Ramos (cell line): Measurements from ENCODE around the gene MFAP3L.

ENCODE experiments used
- in situ Hi-C: fragments of 300-500 bp; cut with MboI; formaldehyde crosslinking; loops from one replicate; pipeline ENCODE4 v1.14.3; 2022; ENCODE audit warnings: low sequenced_read_pairs; ENCODE audit not compliant: unreplicated experiment

The MFAP3L gene

DNA sequence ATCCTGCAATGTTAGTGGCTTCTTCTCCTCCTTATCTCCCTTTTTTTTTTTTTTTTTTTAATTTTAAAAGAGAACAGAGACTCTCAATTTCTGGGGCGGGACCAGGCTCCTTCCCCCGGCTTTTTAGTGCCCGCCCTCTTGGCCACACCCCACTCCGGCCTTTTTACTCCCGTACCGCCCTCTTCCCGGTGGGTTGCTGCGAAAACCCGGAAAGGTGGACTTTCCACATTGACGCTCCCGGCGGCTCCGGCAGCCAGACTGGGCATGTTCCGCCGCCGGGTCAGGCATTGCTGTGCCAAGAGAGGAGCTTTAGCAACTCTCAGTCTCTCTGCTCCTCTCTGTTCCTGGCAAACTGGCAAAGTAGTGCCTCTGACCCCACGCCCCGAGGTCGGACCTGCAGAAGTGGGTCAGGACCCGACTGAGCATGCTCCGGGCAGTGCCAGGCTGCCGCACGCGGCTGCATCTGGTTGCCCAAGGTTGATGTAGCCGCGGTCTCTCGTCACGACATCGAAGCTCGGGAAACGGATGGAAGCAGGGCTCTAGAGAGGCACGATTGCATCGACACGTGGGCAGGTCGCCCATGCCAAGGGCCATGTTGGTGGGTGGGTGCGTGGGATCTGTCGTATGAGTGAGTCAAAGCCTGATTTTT is 1.1 kb upstream of the MFAP3L start:
- in situ Hi-C loops = loop anchor here (25.0 kb wide), 1 partner anchor 415 kb away; the partner anchor contains the start of genes CLCN3 and NEK1

GRCh38 chr4:170025523-170026252 is 507 bp downstream of the MFAP3L start:
- in situ Hi-C loops = loop anchor here (25.0 kb wide), 1 partner anchor 413 kb away; the partner anchor contains the start of genes CLCN3 and NEK1

DNA sequence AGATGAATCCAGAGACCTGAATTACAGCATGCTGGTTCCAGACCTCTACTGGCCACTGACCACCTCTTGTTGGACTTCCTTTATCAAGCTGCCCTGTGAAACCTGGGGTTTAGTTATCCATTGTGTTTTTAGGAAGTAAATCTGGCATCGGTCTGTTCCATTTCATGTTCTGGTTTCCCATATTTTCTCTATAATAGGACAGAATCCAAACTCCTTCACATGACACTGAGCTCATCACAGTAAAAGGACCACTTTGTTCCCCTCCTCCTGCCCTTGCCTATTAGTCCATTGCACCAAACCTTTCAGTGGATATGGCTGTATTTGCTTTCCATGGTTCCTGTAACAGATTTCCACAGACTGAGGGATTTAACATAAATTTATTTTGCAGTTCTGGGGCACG is 4.0 kb downstream of the MFAP3L start:
- in situ Hi-C loops = no loop called here

DNA sequence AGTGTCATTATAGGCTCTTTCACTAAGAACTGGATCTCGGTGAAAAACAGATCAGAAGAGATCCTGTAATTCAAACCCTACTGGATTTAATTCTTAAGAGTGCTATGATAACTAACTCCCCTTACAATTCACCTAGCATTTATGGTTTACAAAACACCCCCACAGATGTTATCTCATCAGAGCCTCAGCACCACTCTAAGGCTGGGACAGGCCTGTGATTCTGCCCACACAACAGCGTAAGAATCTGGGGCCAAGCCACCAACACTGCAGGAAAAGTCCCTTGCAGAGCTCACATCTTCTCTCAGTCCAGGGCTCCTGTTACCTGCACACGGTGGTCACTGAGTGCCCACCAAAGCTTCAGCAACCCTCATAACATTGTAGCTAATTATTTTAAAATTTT is 8.9 kb downstream of the MFAP3L start:
- in situ Hi-C loops = no loop called here

- in situ Hi-C loops = no loop called here
Observed at GRCh38 chr4:170015285-170015684, 10.9 kb downstream of the MFAP3L start.

DNA sequence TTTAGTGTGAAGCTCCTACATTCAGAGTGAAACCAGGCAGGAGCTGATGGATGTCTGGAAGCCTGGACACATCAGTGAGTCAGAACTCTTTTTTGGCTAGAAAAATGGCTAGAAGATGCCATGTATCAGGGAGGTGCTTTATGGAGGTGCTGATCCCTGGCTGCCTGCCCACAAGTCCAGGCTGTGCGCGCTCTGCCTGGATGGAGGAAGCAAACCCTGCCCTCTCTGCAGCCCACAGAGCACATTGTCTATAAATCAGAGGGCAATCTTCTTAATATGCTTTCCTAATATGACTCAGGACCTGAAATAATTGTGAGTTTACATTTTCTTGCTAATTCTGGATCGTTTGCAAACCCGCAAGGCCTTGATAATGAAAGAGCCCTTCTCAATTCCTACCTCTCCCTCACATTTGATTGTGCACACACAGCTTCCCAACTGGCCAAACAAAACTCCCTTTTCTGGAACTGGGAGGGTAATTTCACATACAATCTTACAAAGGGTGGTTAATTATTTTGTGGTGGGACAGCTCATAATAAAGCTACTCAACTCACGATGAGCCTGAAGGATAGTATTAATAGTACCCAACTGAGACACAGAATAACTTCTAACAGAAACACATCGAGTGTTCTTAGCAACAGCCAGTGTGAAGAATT is 11.7 kb downstream of the MFAP3L start:
- in situ Hi-C loops = no loop called here

- in situ Hi-C loops = no loop called here
Observed at GRCh38 chr4:170012629-170012958, 13.6 kb downstream of the MFAP3L start.

DNA sequence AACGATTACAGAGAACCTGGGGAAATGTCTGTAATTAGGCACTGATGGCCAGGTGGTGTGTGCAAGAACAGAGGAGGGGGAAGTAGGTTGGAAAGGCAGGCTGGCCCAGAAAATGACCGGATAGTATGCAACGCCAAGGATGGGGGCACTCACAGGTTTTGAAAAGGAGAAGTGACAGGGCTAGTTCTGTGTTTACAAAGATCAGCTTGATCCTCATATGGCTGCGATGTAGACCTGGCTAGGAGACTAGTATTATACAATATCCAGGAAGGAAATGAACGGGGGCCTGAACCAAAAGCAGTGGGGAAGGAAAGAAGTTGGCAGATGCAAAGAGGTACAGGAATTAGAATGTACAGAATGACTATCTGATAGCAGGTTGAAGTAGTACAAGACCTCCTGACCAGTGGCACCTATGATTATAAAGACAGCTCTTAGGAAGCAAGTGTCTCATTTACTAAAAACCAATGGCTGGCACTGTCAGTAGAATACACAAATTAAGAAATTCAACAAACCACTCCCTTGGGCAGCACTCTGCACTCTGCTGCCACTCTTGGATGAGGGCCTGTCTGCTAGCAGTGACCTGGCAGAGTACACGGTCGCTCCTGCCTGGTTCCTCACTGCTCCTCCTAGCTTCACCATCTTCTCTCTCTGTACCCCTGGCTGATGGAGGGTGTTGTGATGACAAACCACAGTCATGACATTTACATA is 14.1 kb downstream of the MFAP3L start:
- in situ Hi-C loops = no loop called here

DNA sequence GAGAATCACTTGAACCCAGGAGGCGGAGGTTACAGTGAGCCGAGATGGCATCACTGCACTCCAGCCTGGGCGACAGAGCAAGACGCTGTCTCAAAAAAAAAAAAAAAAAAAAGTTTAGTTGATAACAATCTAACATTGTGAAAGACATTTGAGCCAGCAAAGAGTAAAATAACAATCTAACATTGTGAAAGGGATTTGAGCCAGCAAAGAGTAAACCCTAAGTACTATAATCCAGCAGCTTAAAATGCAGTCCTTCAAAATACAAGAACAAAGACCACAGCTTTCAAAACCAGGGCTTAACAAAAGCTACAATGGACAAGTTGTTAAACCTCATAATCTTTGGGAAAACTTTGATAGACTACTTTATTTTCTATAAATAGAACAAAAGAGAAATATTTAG is 16.9 kb downstream of the MFAP3L start:
- in situ Hi-C loops = no loop called here

- in situ Hi-C loops = no loop called here
Observed at GRCh38 chr4:170008801-170009200, 17.4 kb downstream of the MFAP3L start.

DNA sequence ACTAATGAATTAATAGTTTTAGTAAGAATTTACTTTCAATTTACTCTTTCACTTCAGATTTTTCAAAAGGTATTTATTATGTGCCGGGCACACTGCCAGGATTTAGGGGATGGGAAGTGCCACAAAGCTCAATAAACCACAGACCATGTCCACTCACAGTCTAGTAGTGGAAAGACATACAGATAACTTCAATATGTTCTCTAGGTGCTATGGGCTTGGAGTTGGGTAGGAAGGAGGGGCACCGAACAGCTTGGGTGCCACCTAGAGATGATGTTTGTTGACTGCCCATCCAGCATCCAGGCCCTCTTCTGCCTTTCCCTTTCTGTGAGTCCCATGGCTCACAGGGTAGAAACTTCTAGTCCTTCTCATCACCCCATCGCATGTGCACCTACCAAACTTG is 17.8 kb downstream of the MFAP3L start:
- in situ Hi-C loops = no loop called here

DNA sequence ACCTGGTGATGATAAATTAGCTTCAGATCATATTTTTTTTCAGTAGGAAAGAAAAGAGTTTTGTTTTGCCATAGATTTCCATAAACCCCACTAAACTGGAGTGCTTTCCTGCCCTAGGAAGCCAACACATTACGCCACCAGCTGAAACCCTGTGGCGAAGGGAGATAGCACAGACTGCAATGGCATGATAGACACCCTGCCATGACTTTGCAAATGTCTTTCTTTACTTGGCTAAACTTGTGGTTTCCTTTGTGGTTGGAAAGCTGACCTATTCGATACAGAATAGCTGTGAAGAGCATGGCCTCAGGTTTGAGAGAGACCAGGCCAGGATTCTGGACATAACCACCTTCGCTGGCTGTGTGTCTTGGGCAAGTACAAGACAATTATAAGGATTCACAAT is 19.1 kb downstream of the MFAP3L start:
- in situ Hi-C loops = no loop called here

GRCh38 chr4:170005472-170005871 is 20.7 kb downstream of the MFAP3L start:
- in situ Hi-C loops = no loop called here

GRCh38 chr4:170004651-170005295 is 21.4 kb downstream of the MFAP3L start:
- in situ Hi-C loops = no loop called here

DNA sequence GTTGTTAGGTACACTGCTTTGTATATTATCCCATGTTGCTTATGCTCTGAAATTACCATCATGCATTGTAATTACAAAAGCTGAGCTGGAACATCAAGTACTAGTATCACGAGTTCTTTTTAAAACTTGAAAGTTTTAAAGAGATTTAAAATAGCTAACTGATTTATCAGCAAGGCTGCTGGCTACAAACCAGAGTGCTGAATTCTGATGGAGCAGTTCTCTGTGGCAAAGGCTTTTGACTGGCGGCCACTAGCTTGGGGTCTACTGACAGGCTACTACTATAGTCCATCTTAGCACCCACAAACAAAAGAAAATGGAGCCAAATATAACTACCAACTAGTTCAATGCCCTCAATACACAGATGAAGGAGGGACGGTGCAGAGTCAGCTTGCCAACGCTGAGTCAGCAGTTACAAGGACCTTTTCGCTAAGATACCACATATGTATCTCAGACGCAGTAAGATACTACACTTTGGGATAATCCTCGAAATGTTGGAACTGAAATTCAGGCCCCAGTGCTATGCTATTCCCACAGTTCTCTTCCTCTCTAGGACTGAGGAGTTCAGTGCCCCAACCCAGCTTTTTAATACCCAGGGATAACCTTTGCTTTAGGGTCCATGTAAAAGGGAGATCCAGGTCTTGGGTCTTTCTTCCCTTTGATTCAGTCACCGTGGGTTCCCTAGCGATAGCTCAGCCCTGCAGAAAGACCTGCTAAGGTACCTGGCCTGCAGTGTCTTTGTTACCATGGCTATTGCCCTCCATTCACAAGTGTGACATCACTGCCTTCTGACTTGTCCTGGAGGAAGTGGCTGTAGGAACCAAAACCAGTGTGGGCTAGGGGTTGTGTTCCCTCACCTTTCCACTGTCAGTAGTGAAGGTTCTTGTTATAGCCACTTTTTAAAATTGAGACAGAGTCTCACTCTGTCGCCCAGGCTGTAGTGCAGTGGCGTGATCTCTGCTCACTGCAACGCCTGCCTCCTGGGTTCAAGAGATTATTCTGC is 22.8 kb downstream of the MFAP3L start:
- in situ Hi-C loops = no loop called here

GRCh38 chr4:170001745-170002267 is 24.4 kb downstream of the MFAP3L start:
- in situ Hi-C loops = no loop called here

- in situ Hi-C loops = no loop called here
Observed at GRCh38 chr4:170001011-170001744, 25.0 kb downstream of the MFAP3L start.

GRCh38 chr4:169999923-170000322 is 26.3 kb downstream of the MFAP3L start:
- in situ Hi-C loops = no loop called here
